Cardiac muscle cell (in vitro differentiated cells and primary cell): ENCODE measurements around the gene ZNF474. TPM values are rescaled to one million over a fixed set of nuclear protein-coding genes. Genes with fewer than 3 reads are reported as not detected.

Experiments used
- DNase-seq, 2 donors: peaks; one replicate each; pipeline versions ENCODE4 v3.0.0 to v3.0.0-alpha.2; 2010 to 2017; ENCODE audit warnings: low read depth in 1 of 2, low spot score in 1 of 2
- H3K27ac ChIP-seq: fragments of 200-600 bp; sonication (generic); 2 replicates; pipeline ENCODE4 v1.5.1; 2016
- H3K27me3 ChIP-seq: fragments of 200-600 bp; sonication (generic); 2 replicates; pipeline ENCODE4 v1.6.0; 2016; ENCODE audit warnings: control low read depth
- H3K36me3 ChIP-seq: fragments of 200-600 bp; sonication (generic); 2 replicates; pipeline ENCODE4 v1.5.1; 2016; ENCODE audit warnings: control low read depth
- H3K4me1 ChIP-seq: fragments of 200-600 bp; sonication (generic); 2 replicates; pipeline ENCODE4 v1.8.1; 2017; ENCODE audit warnings: low read depth, mild to moderate bottlenecking, mixed run types
- H3K4me3 ChIP-seq: fragments of 200-600 bp; sonication (generic); 2 replicates; pipeline ENCODE4 v1.5.1; 2016; ENCODE audit warnings: mild to moderate bottlenecking
- H3K9me3 ChIP-seq: fragments of 200-600 bp; sonication (generic); 2 replicates; pipeline ENCODE4 v1.5.1; 2017; ENCODE audit warnings: low read depth, mild to moderate bottlenecking, control low read depth
- CTCF ChIP-seq: IDR thresholded peaks from 2 replicates; pipeline ENCODE4 v1.5.1; 2012; ENCODE audit warnings: low read depth, mild to moderate bottlenecking, low read length
- polyA plus RNA-seq: library from polyadenylated mRNA; unstranded; fragments of >200 nt; fragmentation: Nextera tagmentation; extraction: Ambion mirVana; gene quantifications from 2 replicates; pipeline ENCODE4 v1.2.1, GENCODE V29; 2016
- total RNA-seq: library from RNA; depleted of rRNA; stranded (reverse); fragments of >200 nt; gene quantifications from 2 replicates; pipeline ENCODE4 v1.2.3, GENCODE V29; 2016

The ZNF474 gene
- total and polyA plus RNA-seq, 2 experiments from 2014 or later: not detected

GRCh38 chr5:122175091-122175490 is 45.7 kb downstream of the ZNF474 start:
- H3K27me3 ChIP-seq: no peaks in the 10 kb centered on the region
- no peak overlapping the region for H3K27ac ChIP-seq
- no peak for DNase-seq
- H3K9me3 ChIP-seq: no peaks in the 10 kb centered on the region
- no peaks in the 10 kb centered on the region for H3K36me3 ChIP-seq
- no peak overlapping the region for H3K4me3 ChIP-seq
- no peak for TF ChIP-seq CTCF
- no peaks in the 10 kb centered on the region for H3K4me1 ChIP-seq

GRCh38 chr5:122175852-122176251 is 46.5 kb downstream of the ZNF474 start:
- no peak for TF ChIP-seq CTCF
- no peak for DNase-seq
- H3K27ac ChIP-seq: no peak overlapping the region
- H3K36me3 ChIP-seq: no peaks in the 10 kb centered on the region
- no peaks in the 10 kb centered on the region for H3K4me1 ChIP-seq
- no peaks in the 10 kb centered on the region for H3K27me3 ChIP-seq
- H3K4me3 ChIP-seq: no peak overlapping the region
- no peaks in the 10 kb centered on the region for H3K9me3 ChIP-seq

- H3K9me3 ChIP-seq: no peaks in the 10 kb centered on the region
- H3K27me3 ChIP-seq: no peaks in the 10 kb centered on the region
- H3K27ac ChIP-seq: no peak overlapping the region
- TF ChIP-seq CTCF: no peak
- no peaks in the 10 kb centered on the region for H3K36me3 ChIP-seq
- H3K4me3 ChIP-seq: no peak overlapping the region
- H3K4me1 ChIP-seq: no peaks in the 10 kb centered on the region
- no peak for DNase-seq
Measured at GRCh38 chr5:122177161-122177560, 47.8 kb downstream of the ZNF474 start.

- no peak for TF ChIP-seq CTCF
- Histone ChIP-seq H3K9me3 (no peaks in the 10 kb centered on the region), H3K4me3 (no peak overlapping the region), H3K27me3 (no peaks in the 10 kb centered on the region), H3K36me3 (no peaks in the 10 kb centered on the region), H3K4me1 (no peaks in the 10 kb centered on the region), H3K27ac (no peak overlapping the region)
- no peak for DNase-seq
Measured at GRCh38 chr5:122179701-122180100, 50.4 kb downstream of the ZNF474 start.

- Histone ChIP-seq H3K36me3 (no peaks in the 10 kb centered on the region), H3K27ac (no peak overlapping the region), H3K4me3 (no peak overlapping the region), H3K4me1 (no peaks in the 10 kb centered on the region), H3K9me3 (no peaks in the 10 kb centered on the region), H3K27me3 (no peaks in the 10 kb centered on the region)
- no peak for DNase-seq
- no peak for TF ChIP-seq CTCF
Measured at GRCh38 chr5:122180146-122180712, 50.9 kb downstream of the ZNF474 start.
